Measurements from ENCODE around the gene ZNF787. TPM values are rescaled to one million over a fixed set of nuclear protein-coding genes. Genes with fewer than 3 reads are reported as not detected.
A peak's percentile ranks its signal among the peaks of the same experiment; 100 is the strongest.

Gene ZNF787
- total and polyA plus RNA-seq, 2 donors (not counting 1 experiment from before 2014, with no cell fraction given), result 2.6 to 28.7 TPM

DNA sequence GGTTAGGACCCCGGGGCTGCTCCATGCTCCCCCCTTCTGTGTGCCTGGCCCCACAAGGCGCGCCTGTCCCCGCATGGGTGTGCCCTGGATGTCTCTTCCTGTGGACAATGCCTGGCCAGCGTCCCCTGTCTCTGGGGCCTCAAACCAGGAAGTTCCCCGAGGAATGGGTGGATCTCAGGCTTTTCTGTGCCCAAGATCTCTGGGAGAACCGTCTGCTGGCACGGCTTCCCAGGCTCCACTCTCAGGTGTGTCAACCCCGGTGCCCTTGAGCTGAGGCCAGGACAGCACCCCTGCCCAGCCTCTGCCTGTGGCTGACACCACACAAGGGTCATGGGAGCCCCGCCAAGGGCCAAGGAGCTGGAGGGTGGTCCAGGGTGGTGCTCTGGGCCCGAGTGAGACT, 35.7 kb upstream of the ZNF787 start:
- no peaks in the 10 kb centered on the region for H3K27me3 ChIP-seq (ENCODE audit: control insufficient read depth, insufficient read depth, low read length)
- H3K9ac ChIP-seq (ENCODE audit: insufficient read depth, low read length), result no peak overlapping the region
- H3K4me1 ChIP-seq (ENCODE audit: control insufficient read depth, extremely low read depth, insufficient read depth, low read length), result no peaks in the 10 kb centered on the region
- H3K36me3 ChIP-seq (ENCODE audit: control insufficient read depth, insufficient read depth, low read length), result peaks cover 10% of the 10 kb centered on the region
- no peak overlapping the region for H3K4me2 ChIP-seq (ENCODE audit: extremely low read depth, insufficient read depth, low read length)
- H4K20me1 ChIP-seq (ENCODE audit: control insufficient read depth, extremely low read depth, insufficient read depth, low read length), result no peaks in the 10 kb centered on the region
- DNase-seq (ENCODE audit: low read depth in 2 of 2), result no peak
- H3K79me2 ChIP-seq (ENCODE audit: control insufficient read depth, insufficient read depth, low read length), result no peaks in the 10 kb centered on the region
- TF ChIP-seq EZH2 (IDR thresholded peaks at IDR 0.05; ENCODE audit: low read length, missing control alignments), result no peak
- no peak for TF ChIP-seq CTCF (conservative IDR thresholded peaks at IDR 0.05 in 1 of 2, IDR thresholded peaks at IDR 0.05 in 1 of 2; ENCODE audit: low read depth in 1 of 2, low read length in 2 of 2)
- no peaks in the 10 kb centered on the region for H3K9me3 ChIP-seq (ENCODE audit: control insufficient read depth, insufficient read depth, low read depth, low read length)
- H3K4me3 ChIP-seq (replicated peaks in 1 of 4; ENCODE audit: control extremely low read depth in 1 of 4, insufficient read depth in 1 of 4, low read depth in 3 of 4, low read length in 4 of 4), result no peak overlapping the region
- H3K27ac ChIP-seq (ENCODE audit: insufficient read depth, low read length), result no peak overlapping the region
- no peak overlapping the region for H2AFZ ChIP-seq (ENCODE audit: low read length)

GRCh38 chr19:56155124-56155687, 34.1 kb upstream of the ZNF787 start:
- H3K36me3 ChIP-seq (ENCODE audit: control insufficient read depth, insufficient read depth, low read length), result peaks cover 10% of the 10 kb centered on the region
- H3K9me3 ChIP-seq (ENCODE audit: control insufficient read depth, insufficient read depth, low read depth, low read length), result no peaks in the 10 kb centered on the region
- H3K4me3 ChIP-seq (replicated peaks in 1 of 4; ENCODE audit: control extremely low read depth in 1 of 4, insufficient read depth in 1 of 4, low read depth in 3 of 4, low read length in 4 of 4), result no peak overlapping the region
- TF ChIP-seq CTCF (conservative IDR thresholded peaks at IDR 0.05 in 1 of 2, IDR thresholded peaks at IDR 0.05 in 1 of 2; ENCODE audit: low read depth in 1 of 2, low read length in 2 of 2) (peak; percentile 11 to 37), EZH2 (IDR thresholded peaks at IDR 0.05; ENCODE audit: low read length, missing control alignments) (no peak)
- no peaks in the 10 kb centered on the region for H3K79me2 ChIP-seq (ENCODE audit: control insufficient read depth, insufficient read depth, low read length)
- no peak overlapping the region for H2AFZ ChIP-seq (ENCODE audit: low read length)
- no peaks in the 10 kb centered on the region for H4K20me1 ChIP-seq (ENCODE audit: control insufficient read depth, extremely low read depth, insufficient read depth, low read length)
- no peak overlapping the region for H3K27ac ChIP-seq (ENCODE audit: insufficient read depth, low read length)
- no peaks in the 10 kb centered on the region for H3K4me1 ChIP-seq (ENCODE audit: control insufficient read depth, extremely low read depth, insufficient read depth, low read length)
- H3K4me2 ChIP-seq (ENCODE audit: extremely low read depth, insufficient read depth, low read length), result no peak overlapping the region
- H3K9ac ChIP-seq (ENCODE audit: insufficient read depth, low read length), result no peak overlapping the region
- no peak for DNase-seq (ENCODE audit: low read depth in 2 of 2)
- H3K27me3 ChIP-seq (ENCODE audit: control insufficient read depth, insufficient read depth, low read length), result no peaks in the 10 kb centered on the region

DNA sequence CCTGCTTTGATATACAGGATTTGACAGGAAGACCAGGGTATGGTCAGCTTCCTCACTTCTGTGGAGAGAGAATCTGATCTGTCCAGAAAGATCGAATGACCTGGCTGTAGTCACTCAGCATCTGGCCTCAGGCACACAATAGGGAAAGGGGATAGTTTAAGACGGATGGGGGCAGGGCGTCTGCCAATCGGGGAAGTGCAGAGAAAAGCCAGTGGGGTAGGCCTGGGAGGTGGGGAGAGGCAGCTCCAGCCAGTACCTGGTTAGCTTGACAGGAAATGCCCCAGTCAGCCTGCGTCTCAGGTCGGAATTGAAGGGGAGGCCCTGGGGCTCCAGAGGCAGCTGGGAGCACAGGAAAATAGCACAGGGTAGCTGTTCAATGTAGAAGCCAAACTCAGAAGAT, 32.4 kb upstream of the ZNF787 start:
- Histone ChIP-seq H3K9ac (ENCODE audit: insufficient read depth, low read length) (no peak overlapping the region), H4K20me1 (ENCODE audit: control insufficient read depth, extremely low read depth, insufficient read depth, low read length) (no peaks in the 10 kb centered on the region), H3K4me3 (replicated peaks in 1 of 4; ENCODE audit: control extremely low read depth in 1 of 4, insufficient read depth in 1 of 4, low read depth in 3 of 4, low read length in 4 of 4) (no peak overlapping the region), H3K4me2 (ENCODE audit: extremely low read depth, insufficient read depth, low read length) (no peak overlapping the region), H3K27ac (ENCODE audit: insufficient read depth, low read length) (no peak overlapping the region), H2AFZ (ENCODE audit: low read length) (no peak overlapping the region), H3K27me3 (ENCODE audit: control insufficient read depth, insufficient read depth, low read length) (no peaks in the 10 kb centered on the region), H3K4me1 (ENCODE audit: control insufficient read depth, extremely low read depth, insufficient read depth, low read length) (no peaks in the 10 kb centered on the region), H3K9me3 (ENCODE audit: control insufficient read depth, insufficient read depth, low read depth, low read length) (no peaks in the 10 kb centered on the region), H3K36me3 (ENCODE audit: control insufficient read depth, insufficient read depth, low read length) (peaks cover 3% of the 10 kb centered on the region), H3K79me2 (ENCODE audit: control insufficient read depth, insufficient read depth, low read length) (no peaks in the 10 kb centered on the region)
- DNase-seq (ENCODE audit: low read depth in 2 of 2), result no peak
- no peak for TF ChIP-seq EZH2 (IDR thresholded peaks at IDR 0.05; ENCODE audit: low read length, missing control alignments)

Measured in fibroblast of lung (primary cell).